Liver (tissue), 9 donors: ENCODE measurements around the gene CPED1. TPM values are rescaled to one million over a fixed set of nuclear protein-coding genes. Genes with fewer than 3 reads are reported as not detected.

Experiments
- DNase-seq: peaks from one replicate; pipeline ENCODE4 v3.0.0-alpha.2; 2017; ENCODE audit warnings: low spot score
- H3K27ac ChIP-seq, 2 donors: one replicate each; pipeline ENCODE4 v1.7.0; 2013; ENCODE audit warnings: inconsistent platforms in 2 of 2, low read length in 2 of 2, control low read depth in 1 of 2, low read depth in 1 of 2, mild to moderate bottlenecking in 1 of 2
- H3K27me3 ChIP-seq, 4 donors: one replicate each; pipeline versions ENCODE4 v1.6.1 to v1.7.0; 2013; ENCODE audit warnings: low read length in 3 of 4, inconsistent platforms in 1 of 4, mild to moderate bottlenecking in 1 of 4, moderate library complexity in 1 of 4; ENCODE audit not compliant: control insufficient read depth in 4 of 4, insufficient read depth in 4 of 4
- H3K36me3 ChIP-seq, 4 donors: one replicate each; pipeline versions ENCODE4 v1.6.1 to v1.7.0; 2013; ENCODE audit warnings: low read length in 3 of 4, mild to moderate bottlenecking in 3 of 4, low read depth in 1 of 4, moderate library complexity in 1 of 4; ENCODE audit not compliant: control insufficient read depth in 4 of 4, insufficient read depth in 3 of 4
- H3K4me1 ChIP-seq, 4 donors: one replicate each; pipeline versions ENCODE4 v1.6.1 to v1.7.0; 2013; ENCODE audit warnings: low read length in 3 of 4, mild to moderate bottlenecking in 3 of 4, moderate library complexity in 1 of 4; ENCODE audit not compliant: control insufficient read depth in 4 of 4, insufficient read depth in 4 of 4
- H3K4me3 ChIP-seq, 3 donors: one replicate each; pipeline versions ENCODE4 v1.6.1 to v1.7.0; 2013; ENCODE audit warnings: low read length in 3 of 3, control low read depth in 1 of 3, low read depth in 1 of 3, mild to moderate bottlenecking in 1 of 3
- H3K9ac ChIP-seq, 2 donors: one replicate each; pipeline ENCODE4 v1.7.0; 2013; ENCODE audit warnings: low read length in 2 of 2, mild to moderate bottlenecking in 2 of 2, moderate library complexity in 2 of 2, control low read depth in 1 of 2, low read depth in 1 of 2
- H3K9me3 ChIP-seq, 4 donors: one replicate each; pipeline versions ENCODE4 v1.6.1 to v1.7.0; 2013; ENCODE audit warnings: low read length in 3 of 4; ENCODE audit not compliant: control insufficient read depth in 4 of 4
- ATF3 ChIP-seq: IDR thresholded peaks from 2 replicates; pipeline ENCODE4 v1.6.1; 2016; ENCODE audit warnings: antibody characterized with exemption
- EGR1 ChIP-seq, 2 donors: IDR thresholded peaks; 2 replicates each; pipeline ENCODE4 v1.6.1; 2016 to 2018; ENCODE audit warnings: antibody characterized with exemption in 2 of 2, low read depth in 2 of 2
- FOXA1 ChIP-seq: IDR thresholded peaks from 2 replicates; pipeline ENCODE4 v1.6.1; 2016; ENCODE audit warnings: antibody characterized with exemption
- FOXA2 ChIP-seq: IDR thresholded peaks from 2 replicates; pipeline ENCODE4 v1.6.1; 2016; ENCODE audit warnings: antibody characterized with exemption
- GABPA ChIP-seq, 2 donors: IDR thresholded peaks in 1 of 2; conservative IDR thresholded peaks in 1 of 2; 2 replicates each; pipeline ENCODE4 v1.6.1; 2016; ENCODE audit warnings: antibody characterized with exemption in 2 of 2, mild to moderate bottlenecking in 1 of 2, moderate library complexity in 1 of 2
- HNF4A ChIP-seq, 2 donors: conservative IDR thresholded peaks; 2 replicates each; pipeline ENCODE4 v1.6.1; 2016; ENCODE audit warnings: antibody characterized with exemption in 2 of 2, mild to moderate bottlenecking in 2 of 2
- HNF4G ChIP-seq: IDR thresholded peaks from 2 replicates; pipeline ENCODE4 v1.6.1; 2016; ENCODE audit warnings: antibody characterized with exemption
- JUND ChIP-seq, 2 donors: IDR thresholded peaks; 2 replicates each; pipeline ENCODE4 v1.6.1; 2016; ENCODE audit warnings: antibody characterized with exemption in 2 of 2
- MAX ChIP-seq: IDR thresholded peaks from 2 replicates; pipeline ENCODE4 v1.6.1; 2016; ENCODE audit warnings: antibody characterized with exemption
- NR2F2 ChIP-seq: IDR thresholded peaks from 2 replicates; pipeline ENCODE4 v1.6.1; 2016; ENCODE audit warnings: antibody characterized with exemption
- RAD21 ChIP-seq, 2 donors: IDR thresholded peaks; 2 replicates each; pipeline ENCODE4 v1.6.1; 2016; ENCODE audit warnings: antibody characterized with exemption in 2 of 2, mild to moderate bottlenecking in 2 of 2
- REST ChIP-seq: IDR thresholded peaks from 2 replicates; pipeline ENCODE4 v1.6.1; 2016; ENCODE audit warnings: antibody characterized with exemption, mild to moderate bottlenecking
- RXRA ChIP-seq, 2 donors: IDR thresholded peaks; 2 replicates each; pipeline ENCODE4 v1.6.1; 2017 to 2018; ENCODE audit warnings: antibody characterized with exemption in 2 of 2, mild to moderate bottlenecking in 1 of 2
- SP1 ChIP-seq: IDR thresholded peaks from 2 replicates; pipeline ENCODE4 v1.6.1; 2018; ENCODE audit warnings: antibody characterized with exemption, mild to moderate bottlenecking
- TAF1 ChIP-seq: conservative IDR thresholded peaks from 2 replicates; pipeline ENCODE4 v1.6.1; 2016; ENCODE audit warnings: antibody characterized with exemption, mild to moderate bottlenecking
- YY1 ChIP-seq: IDR thresholded peaks from 2 replicates; pipeline ENCODE4 v1.6.1; 2016; ENCODE audit warnings: antibody characterized with exemption, mild to moderate bottlenecking
- ZBTB33 ChIP-seq: IDR thresholded peaks from 2 replicates; pipeline ENCODE4 v1.6.1; 2016; ENCODE audit warnings: antibody characterized with exemption
- WGBS: extraction: QIAGEN DNeasy Blood & Tissue Kit; methylation state at CpG from one replicate; pipeline ENCODE4 v1.1.7; 2013; 5-methylcytosine and 5-hydroxymethylcytosine counted together
- polyA plus RNA-seq, 2 donors: library from polyadenylated mRNA; stranded (reverse) in 1 of 2; unstranded in 1 of 2; fragments of 200-250 nt in 1 of 2; fragments of >200 nt in 1 of 2; fragmentation: Nextera tagmentation in 1 of 2; extraction: Ambion mirVana in 1 of 2; gene quantifications; one replicate each; pipeline versions ENCODE4 v1.2.1 to v1.2.3, GENCODE V29; 2013 to 2015
- total RNA-seq, 2 donors: library from RNA; depleted of rRNA; stranded (reverse); fragments of >200 nt; gene quantifications; one replicate each; pipeline ENCODE4 v1.2.3, GENCODE V29; 2014
- donor health status: healthy.
- donor health status: healthy.
- donor health status: healthy.
- donor health status: healthy.
- donor health status: healthy.

Gene CPED1
- total and polyA plus RNA-seq, 4 donors: 8.5 to 58.0 (median 14.6) TPM

GRCh38 chr7:121113288-121113687 lies 124.8 kb downstream of the CPED1 start:
- Histone ChIP-seq H3K27me3 (no peaks in the 10 kb centered on the region), H3K4me3 (no peak overlapping the region), H3K4me1 (no peaks in the 10 kb centered on the region), H3K27ac (no peak overlapping the region), H3K9ac (no peak overlapping the region), H3K9me3 (no peaks in the 10 kb centered on the region), H3K36me3 (peaks cover 0 to 2% (median 0%) of the 10 kb centered on the region in 4 donors)
- TF ChIP-seq HNF4A (conservative IDR thresholded peaks at IDR 0.05): no peak
- no peak for TF ChIP-seq JUND (IDR thresholded peaks at IDR 0.05)
- no peak for TF ChIP-seq REST
- DNase-seq: no peak

GRCh38 chr7:121116396-121116795 lies 127.9 kb downstream of the CPED1 start:
- Histone ChIP-seq H3K4me1 (no peaks in the 10 kb centered on the region), H3K27ac (no peak overlapping the region), H3K27me3 (no peaks in the 10 kb centered on the region), H3K4me3 (no peak overlapping the region), H3K9ac (no peak overlapping the region), H3K9me3 (no peaks in the 10 kb centered on the region), H3K36me3 (peaks cover 0 to 2% (median 0%) of the 10 kb centered on the region in 4 donors)
- TF ChIP-seq JUND (IDR thresholded peaks at IDR 0.05): no peak
- TF ChIP-seq GABPA (IDR thresholded peaks at IDR 0.05 in 1 of 2, conservative IDR thresholded peaks at IDR 0.05 in 1 of 2): no peak
- DNase-seq: no peak
- 95% methylated on average over 1 of the region's 1 CpG for WGBS

- H3K4me3 ChIP-seq: no peak overlapping the region
- H3K4me1 ChIP-seq: no peaks in the 10 kb centered on the region
- H3K9me3 ChIP-seq: no peaks in the 10 kb centered on the region
- H3K36me3 ChIP-seq: peaks cover 0 to 2% (median 0%) of the 10 kb centered on the region in 4 donors
- H3K27ac ChIP-seq: no peak overlapping the region
- no peak for TF ChIP-seq NR2F2
- TF ChIP-seq FOXA2: no peak
- TF ChIP-seq GABPA (IDR thresholded peaks at IDR 0.05 in 1 of 2, conservative IDR thresholded peaks at IDR 0.05 in 1 of 2): no peak
- TF ChIP-seq YY1: no peak
- no peak for TF ChIP-seq HNF4A (conservative IDR thresholded peaks at IDR 0.05)
- no peak for TF ChIP-seq EGR1 (IDR thresholded peaks at IDR 0.05; ENCODE audit: low read depth in 2 of 2)
- no peak for TF ChIP-seq ATF3
- no peak for TF ChIP-seq SP1
- TF ChIP-seq TAF1: no peak
- TF ChIP-seq FOXA1: no peak
- no peak for TF ChIP-seq HNF4G
- TF ChIP-seq JUND (IDR thresholded peaks at IDR 0.05): no peak
- no peak for TF ChIP-seq RAD21 (IDR thresholded peaks at IDR 0.05)
- TF ChIP-seq REST: no peak
- TF ChIP-seq ZBTB33: no peak
- no peak for TF ChIP-seq MAX
- TF ChIP-seq RXRA (IDR thresholded peaks at IDR 0.05): no peak
- no peaks in the 10 kb centered on the region for H3K27me3 ChIP-seq
- 96% methylated on average over 9 of the region's 9 CpGs for WGBS
- no peak overlapping the region for H3K9ac ChIP-seq
- DNase-seq: no peak
Measured at GRCh38 chr7:121119047-121119446, 130.5 kb downstream of the CPED1 start.
